HepG2 (cell line): ENCODE results near the gene INPP5E. TPM values are rescaled to one million over a fixed set of nuclear protein-coding genes. Genes with fewer than 3 reads are reported as not detected.

Source experiments
- BCL6 ChIP-seq: IDR thresholded peaks from 2 replicates; pipeline ENCODE4 v1.6.1; 2016; ENCODE audit warnings: missing genetic modification reagents, missing compliant biosample characterization
- ISL2 ChIP-seq: sonication (generic); formaldehyde crosslinking; IDR thresholded peaks from 2 replicates; pipeline ENCODE4 v1.5.0; 2020; ENCODE audit warnings: missing genetic modification reagents
- ZBTB40 ChIP-seq, 2 experiments: fragments of 450-650 bp in 1 of 2; sonication (generic) in 1 of 2; formaldehyde crosslinking in 1 of 2; IDR thresholded peaks; 2 replicates each; pipeline versions ENCODE4 v1.6.1 to v1.8.0; 2016 to 2022; ENCODE audit warnings: antibody characterized with exemption in 1 of 2, mild to moderate bottlenecking in 1 of 2, missing genetic modification reagents in 1 of 2
- ZNF687 ChIP-seq: sonication (generic); formaldehyde crosslinking; IDR thresholded peaks from 2 replicates; pipeline ENCODE4 v1.5.1; 2020; ENCODE audit warnings: mild to moderate bottlenecking, missing genetic modification reagents, moderate library complexity
- polyA plus RNA-seq, 8 experiments: library from polyadenylated mRNA; depleted of rRNA in 3 of 8; stranded (reverse) in 7 of 8; unstranded in 1 of 8; fragments of >200 nt; fragmentation: Illumina TruSeq in 4 of 8; extraction: Trizol in 4 of 8; gene quantifications; 2 replicates each; pipeline versions ENCODE4 v1.2.1 to v1.2.3, GENCODE V29; 2011 to 2016; ENCODE audit warnings: low read depth in 4 of 8, missing spikeins in 1 of 8, mixed read lengths in 1 of 8; ENCODE audit not compliant: insufficient read depth in 1 of 8
- total RNA-seq, 5 experiments: library from RNA; depleted of rRNA; stranded (reverse); fragments of >200 nt; fragmentation: Illumina TruSeq; extraction: Trizol; gene quantifications; 2 replicates each; pipeline ENCODE4 v1.2.3, GENCODE V29; 2016; ENCODE audit warnings: low read depth in 1 of 5

Gene INPP5E
- total and polyA plus RNA-seq, 2 of the 13 experiments (the other 11 are each of a cell fraction or from before 2014, with no cell fraction given) = 5.5 TPM

- TF ChIP-seq ZBTB40 (IDR thresholded peaks at IDR 0.05) (no peak), ZBTB40 (CRISPR knock-in tag; IDR thresholded peaks at IDR 0.05) (0 out of 2 replicates have a peak, but pooled peaks have one; percentile 24), BCL6 (CRISPR knock-in tag) (peak; percentile 0; the same call in 1 of the 2 replicates), ISL2 (CRISPR knock-in tag) (no peak), ZNF687 (peak; percentile 87)
Observed at GRCh38 chr9:136442265-136442664, 2.6 kb upstream of the INPP5E start (continued).
